HepG2 (cell line): ENCODE data around the gene PDZD2. TPM values are rescaled to one million over a fixed set of nuclear protein-coding genes. Genes with fewer than 3 reads are reported as not detected.

Experiments
- ATAC-seq: fragments of 200-7000 bp; cut with Tn5 transposase; 3 replicates; pipeline ENCODE4 v1.9.1; 2020; ENCODE audit warnings: mild to moderate bottlenecking, moderate library complexity
- BruUV-seq: library from RNA; stranded (reverse); fragments of 400-500 nt; replicated peaks from 2 replicates; lab custom pipeline; 2021; lab: Mats Ljungman, UMichigan
- CTCF ChIA-PET: fragments of 300-600 bp; formaldehyde crosslinking; extraction: SDS; loops from one replicate; lab custom pipeline; 2021; ENCODE audit warnings: low total read pairs, inconsistent platforms, low intra/inter-chr PET ratio; lab: Yijun Ruan, JAX
- POLR2A ChIA-PET: fragments of 350-600 bp; sonication (Branson Sonifier 250); formaldehyde crosslinking; loops from one replicate; lab custom pipeline; 2020; ENCODE audit warnings: antibody characterized with exemption, inconsistent platforms; lab: Yijun Ruan, JAX
- DNase-seq: peaks from one replicate; pipeline ENCODE4 v3.0.0-alpha.2; 2015; ENCODE audit warnings: low spot score
- FAIRE-seq: peaks from 3 replicates; lab custom pipeline; 2011; peaks lifted over from hg19 to GRCh38; lab: Jason Lieb, UNC
- H2AFZ ChIP-seq: one replicate; pipeline ENCODE4 v1.6.1; 2011; ENCODE audit warnings: low read length, inconsistent platforms
- H3K27ac ChIP-seq: fragments of 300-600 bp; 3 replicates; pipeline ENCODE4 v1.8.0; 2011; ENCODE audit warnings: mixed run types, mild to moderate bottlenecking, mixed read lengths, low read length, inconsistent platforms; ENCODE audit not compliant: insufficient read depth; ENCODE audit errors: extremely low read length
- H3K27me3 ChIP-seq, 2 experiments: fragments of 200-600 bp in 1 of 2; 2 replicates in 1 of 2; 3 replicates in 1 of 2; pipeline versions ENCODE4 v1.6.0 to v1.8.0; 2011; ENCODE audit warnings: low read length in 2 of 2, mild to moderate bottlenecking in 2 of 2, moderate library complexity in 2 of 2, inconsistent platforms in 1 of 2; ENCODE audit not compliant: insufficient read depth in 2 of 2, control insufficient read depth in 1 of 2
- H3K36me3 ChIP-seq, 2 experiments: fragments of 200-600 bp in 1 of 2; replicated peaks in 1 of 2; 2 replicates in 1 of 2; 3 replicates in 1 of 2; pipeline versions ENCODE4 v1.5.1 to v1.8.0; 2011; ENCODE audit warnings: low read length in 2 of 2, inconsistent platforms in 1 of 2; ENCODE audit not compliant: insufficient read depth in 2 of 2, control insufficient read depth in 1 of 2
- H3K4me1 ChIP-seq: 2 replicates; pipeline ENCODE4 v1.5.1; 2012; ENCODE audit warnings: low read length, inconsistent platforms; ENCODE audit not compliant: insufficient read depth
- H3K4me2 ChIP-seq: 2 replicates; pipeline ENCODE4 v1.6.0; 2011; ENCODE audit warnings: low read depth, low read length, inconsistent platforms
- H3K4me3 ChIP-seq, 3 experiments: fragments of 200-600 bp in 1 of 3; sonication (generic), shearing (Covaris generic) in 1 of 3; replicated peaks in 1 of 3; 2 replicates each; pipeline ENCODE4 v1.5.1; 2011 to 2016; ENCODE audit warnings: low read length in 3 of 3, inconsistent platforms in 2 of 3, low read depth in 2 of 3, mild to moderate bottlenecking in 2 of 3, control low read depth in 1 of 3, mixed read lengths in 1 of 3; ENCODE audit not compliant: insufficient read depth in 1 of 3
- H3K79me2 ChIP-seq: one replicate; pipeline ENCODE4 v1.6.1; 2011; ENCODE audit warnings: low read length, inconsistent platforms; ENCODE audit not compliant: insufficient read depth
- H3K9ac ChIP-seq: 2 replicates; pipeline ENCODE4 v1.6.0; 2011; ENCODE audit warnings: mild to moderate bottlenecking, low read depth, low read length, inconsistent platforms; ENCODE audit not compliant: insufficient read depth
- H3K9me3 ChIP-seq: 2 replicates; pipeline ENCODE4 v1.5.1; 2012; ENCODE audit warnings: mild to moderate bottlenecking, low read length
- H4K20me1 ChIP-seq: 2 replicates; pipeline ENCODE4 v1.6.0; 2011; ENCODE audit warnings: inconsistent platforms, mild to moderate bottlenecking, low read length, moderate library complexity; ENCODE audit not compliant: insufficient read depth
- ARNT2 ChIP-seq: sonication (generic); formaldehyde crosslinking; IDR thresholded peaks from 2 replicates; pipeline ENCODE4 v1.8.0; 2022; ENCODE audit warnings: mild to moderate bottlenecking, low read depth, missing genetic modification reagents, moderate library complexity
- ATAD3A ChIP-seq: sonication (generic); formaldehyde crosslinking; IDR thresholded peaks from 2 replicates; pipeline ENCODE4 v1.4.0; 2020; ENCODE audit warnings: missing genetic modification reagents
- ESRRA ChIP-seq: sonication (generic); formaldehyde crosslinking; IDR thresholded peaks from 2 replicates; pipeline ENCODE4 v1.5.1; 2020; ENCODE audit warnings: mild to moderate bottlenecking, low read depth, missing genetic modification reagents
- MEIS2 ChIP-seq: sonication (generic); formaldehyde crosslinking; IDR thresholded peaks from 2 replicates; pipeline ENCODE4 v1.9.0; 2021; ENCODE audit warnings: mild to moderate bottlenecking, missing genetic modification reagents
- POGZ ChIP-seq: sonication (generic); formaldehyde crosslinking; IDR thresholded peaks from 2 replicates; pipeline ENCODE4 v1.4.0; 2020; ENCODE audit warnings: mild to moderate bottlenecking, missing genetic modification reagents
- SP4 ChIP-seq: sonication (generic); formaldehyde crosslinking; IDR thresholded peaks from 2 replicates; pipeline ENCODE4 v1.8.1; 2023; ENCODE audit warnings: mild to moderate bottlenecking, missing genetic modification reagents
- TBL1XR1 ChIP-seq: fragments of 150-350 bp; IDR thresholded peaks from 2 replicates; pipeline ENCODE4 v1.6.1; 2014; ENCODE audit warnings: borderline replicate concordance, low read length; ENCODE audit not compliant: partially characterized antibody
- ZNF589 ChIP-seq: sonication (generic); formaldehyde crosslinking; conservative IDR thresholded peaks from 2 replicates; pipeline ENCODE4 v1.8.0; 2022; ENCODE audit warnings: mild to moderate bottlenecking, moderate library complexity, missing genetic modification reagents
- ZNF781 ChIP-seq: sonication (generic); formaldehyde crosslinking; IDR thresholded peaks from 2 replicates; pipeline ENCODE4 v1.5.1; 2020; ENCODE audit warnings: borderline replicate concordance, mild to moderate bottlenecking, missing genetic modification reagents; ENCODE audit errors: not compliant biosample characterization
- WGBS: methylation state at CpG from one replicate; pipeline ENCODE4 v1.1.6; 2017; ENCODE audit warnings: low lambda C conversion rate; 5-methylcytosine and 5-hydroxymethylcytosine counted together
- in situ Hi-C: cut with HindIII; loops from 2 replicates; pipeline ENCODE4 v1.10.0; 2017; ENCODE audit warnings: low pct_unique_long_range_greater_than_20kb; ENCODE audit not compliant: extremely low pct_ligation_motif_present
- intact Hi-C: fragments of 100-400 bp; cut with micrococcal nuclease; formaldehyde crosslinking; loops from one replicate; pipeline ENCODE4 v1.10.0; 2022; ENCODE audit not compliant: unreplicated experiment
- polyA plus RNA-seq, 8 experiments: library from polyadenylated mRNA; depleted of rRNA in 3 of 8; stranded (reverse) in 7 of 8; unstranded in 1 of 8; fragments of >200 nt; fragmentation: Illumina TruSeq in 4 of 8; extraction: Trizol in 4 of 8; gene quantifications; 2 replicates each; pipeline versions ENCODE4 v1.2.1 to v1.2.3, GENCODE V29; 2011 to 2016; ENCODE audit warnings: low read depth in 4 of 8, missing spikeins in 1 of 8, mixed read lengths in 1 of 8; ENCODE audit not compliant: insufficient read depth in 1 of 8
- total RNA-seq, 5 experiments: library from RNA; depleted of rRNA; stranded (reverse); fragments of >200 nt; fragmentation: Illumina TruSeq; extraction: Trizol; gene quantifications; 2 replicates each; pipeline ENCODE4 v1.2.3, GENCODE V29; 2016; ENCODE audit warnings: low read depth in 1 of 5
- TF ChIP-seq, protein P1 (sequence below), 2 experiments: sonication (generic) in 1 of 2; formaldehyde crosslinking in 1 of 2; IDR thresholded peaks; 2 replicates each; pipeline versions ENCODE4 v1.5.1 to v1.6.1; 2011 to 2020; ENCODE audit warnings: borderline replicate concordance in 1 of 2, low read depth in 1 of 2, low read length in 1 of 2, mild to moderate bottlenecking in 1 of 2, missing genetic modification reagents in 1 of 2, moderate library complexity in 1 of 2
- TF ChIP-seq, protein P2 (sequence below): IDR thresholded peaks from 2 replicates; pipeline ENCODE4 v1.6.1; 2012; ENCODE audit warnings: low read depth, low read length, improper control_type of control experiment
- TF ChIP-seq, protein P3 (sequence below): sonication (generic); formaldehyde crosslinking; IDR thresholded peaks from 2 replicates; pipeline ENCODE4 v1.4.0; 2020; ENCODE audit warnings: missing genetic modification reagents
- TF ChIP-seq, protein P4 (sequence below): sonication (generic); formaldehyde crosslinking; IDR thresholded peaks from 2 replicates; pipeline ENCODE4 v1.4.0; 2020; ENCODE audit warnings: missing genetic modification reagents

Gene PDZD2
- total and polyA plus RNA-seq, 2 of the 13 experiments (the other 11 are each of a cell fraction or from before 2014, with no cell fraction given): 0.04 TPM; not detected in 1

DNA sequence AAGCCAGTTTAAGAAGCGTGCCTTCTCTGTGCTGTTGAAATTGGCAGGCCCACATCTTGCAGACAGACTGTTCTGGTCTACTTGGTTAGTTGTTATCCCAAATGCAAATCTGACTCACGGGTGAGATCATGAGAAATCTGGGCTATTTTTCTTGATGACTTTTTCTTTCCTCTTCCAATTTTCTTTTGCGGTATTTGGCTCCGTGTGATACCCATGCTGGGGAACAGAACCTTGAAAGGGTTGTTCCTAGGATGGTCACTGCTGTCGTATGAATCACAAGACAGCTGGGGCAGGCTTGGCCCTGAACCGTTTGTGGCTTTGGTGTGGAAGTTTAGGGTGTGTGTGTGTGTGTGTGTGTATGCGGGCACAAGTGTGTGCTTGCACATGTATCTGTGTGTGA lies 24.6 kb downstream of the PDZD2 start:
- ChIA-PET CTCF (no interaction called here), POLR2A (no interaction called here)
- Histone ChIP-seq H3K27me3 (peaks cover 0 to 18% of the 10 kb centered on the region in 2 experiments; a peak in 3 of 5 replicates), H3K4me3 (no peak overlapping the region), H3K79me2 (no peaks in the 10 kb centered on the region), H2AFZ (no peak overlapping the region), H3K36me3 (no peaks in the 10 kb centered on the region), H3K9me3 (no peaks in the 10 kb centered on the region), H3K27ac (no peak overlapping the region), H3K4me2 (no peak overlapping the region), H4K20me1 (no peaks in the 10 kb centered on the region), H3K9ac (no peak overlapping the region), H3K4me1 (no peaks in the 10 kb centered on the region)
- ATAC-seq (no peak), FAIRE-seq (no peak), DNase-seq (no peak)
- BruUV-seq: no TSS peak
- in situ Hi-C loops: no loop called here
- intact Hi-C loops: no loop called here
- WGBS: 28% methylated on average over 7 of the region's 7 CpGs
- TF ChIP-seq TBL1XR1 (no peak), ATAD3A (CRISPR knock-in tag) (no peak), SP4 (CRISPR knock-in tag) (no peak), ESRRA (CRISPR knock-in tag) (no peak), ZNF589 (CRISPR knock-in tag) (no peak), MEIS2 (CRISPR knock-in tag) (no peak), ZNF781 (no peak), POGZ (no peak), ARNT2 (CRISPR knock-in tag) (no peak)
- TF ChIP-seq, protein P1, sequence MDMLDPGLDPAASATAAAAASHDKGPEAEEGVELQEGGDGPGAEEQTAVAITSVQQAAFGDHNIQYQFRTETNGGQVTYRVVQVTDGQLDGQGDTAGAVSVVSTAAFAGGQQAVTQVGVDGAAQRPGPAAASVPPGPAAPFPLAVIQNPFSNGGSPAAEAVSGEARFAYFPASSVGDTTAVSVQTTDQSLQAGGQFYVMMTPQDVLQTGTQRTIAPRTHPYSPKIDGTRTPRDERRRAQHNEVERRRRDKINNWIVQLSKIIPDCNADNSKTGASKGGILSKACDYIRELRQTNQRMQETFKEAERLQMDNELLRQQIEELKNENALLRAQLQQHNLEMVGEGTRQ (IDR thresholded peaks at IDR 0.05; ENCODE audit: low read depth, low read length): no peak
- TF ChIP-seq, protein P1 (CRISPR knock-in tag; IDR thresholded peaks at IDR 0.05; ENCODE audit: borderline replicate concordance): no peak
- TF ChIP-seq, protein P2, sequence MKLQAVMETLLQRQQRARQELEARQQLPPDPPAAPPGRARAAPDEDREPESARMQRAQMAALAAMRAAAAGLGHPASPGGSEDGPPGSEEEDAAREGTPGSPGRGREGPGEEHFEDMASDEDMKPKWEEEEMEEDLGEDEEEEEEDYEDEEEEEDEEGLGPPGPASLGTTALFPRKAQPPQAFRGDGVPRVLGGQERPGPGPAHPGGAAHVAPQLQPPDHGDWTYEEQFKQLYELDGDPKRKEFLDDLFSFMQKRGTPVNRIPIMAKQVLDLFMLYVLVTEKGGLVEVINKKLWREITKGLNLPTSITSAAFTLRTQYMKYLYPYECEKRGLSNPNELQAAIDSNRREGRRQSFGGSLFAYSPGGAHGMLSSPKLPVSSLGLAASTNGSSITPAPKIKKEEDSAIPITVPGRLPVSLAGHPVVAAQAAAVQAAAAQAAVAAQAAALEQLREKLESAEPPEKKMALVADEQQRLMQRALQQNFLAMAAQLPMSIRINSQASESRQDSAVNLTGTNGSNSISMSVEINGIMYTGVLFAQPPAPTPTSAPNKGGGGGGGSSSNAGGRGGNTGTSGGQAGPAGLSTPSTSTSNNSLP: no peak
- TF ChIP-seq, protein P3, sequence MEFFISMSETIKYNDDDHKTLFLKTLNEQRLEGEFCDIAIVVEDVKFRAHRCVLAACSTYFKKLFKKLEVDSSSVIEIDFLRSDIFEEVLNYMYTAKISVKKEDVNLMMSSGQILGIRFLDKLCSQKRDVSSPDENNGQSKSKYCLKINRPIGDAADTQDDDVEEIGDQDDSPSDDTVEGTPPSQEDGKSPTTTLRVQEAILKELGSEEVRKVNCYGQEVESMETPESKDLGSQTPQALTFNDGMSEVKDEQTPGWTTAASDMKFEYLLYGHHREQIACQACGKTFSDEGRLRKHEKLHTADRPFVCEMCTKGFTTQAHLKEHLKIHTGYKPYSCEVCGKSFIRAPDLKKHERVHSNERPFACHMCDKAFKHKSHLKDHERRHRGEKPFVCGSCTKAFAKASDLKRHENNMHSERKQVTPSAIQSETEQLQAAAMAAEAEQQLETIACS: no peak
- TF ChIP-seq, protein P4, sequence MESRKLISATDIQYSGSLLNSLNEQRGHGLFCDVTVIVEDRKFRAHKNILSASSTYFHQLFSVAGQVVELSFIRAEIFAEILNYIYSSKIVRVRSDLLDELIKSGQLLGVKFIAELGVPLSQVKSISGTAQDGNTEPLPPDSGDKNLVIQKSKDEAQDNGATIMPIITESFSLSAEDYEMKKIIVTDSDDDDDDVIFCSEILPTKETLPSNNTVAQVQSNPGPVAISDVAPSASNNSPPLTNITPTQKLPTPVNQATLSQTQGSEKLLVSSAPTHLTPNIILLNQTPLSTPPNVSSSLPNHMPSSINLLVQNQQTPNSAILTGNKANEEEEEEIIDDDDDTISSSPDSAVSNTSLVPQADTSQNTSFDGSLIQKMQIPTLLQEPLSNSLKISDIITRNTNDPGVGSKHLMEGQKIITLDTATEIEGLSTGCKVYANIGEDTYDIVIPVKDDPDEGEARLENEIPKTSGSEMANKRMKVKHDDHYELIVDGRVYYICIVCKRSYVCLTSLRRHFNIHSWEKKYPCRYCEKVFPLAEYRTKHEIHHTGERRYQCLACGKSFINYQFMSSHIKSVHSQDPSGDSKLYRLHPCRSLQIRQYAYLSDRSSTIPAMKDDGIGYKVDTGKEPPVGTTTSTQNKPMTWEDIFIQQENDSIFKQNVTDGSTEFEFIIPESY (CRISPR knock-in tag): no peak
